Kidney epithelial cell (primary cell): ENCODE data around the gene BOD1L2. TPM values are rescaled to one million over a fixed set of nuclear protein-coding genes. Genes with fewer than 3 reads are reported as not detected.

ENCODE experiments used
- DNase-seq: peaks from one replicate; pipeline ENCODE4 v3.0.0-alpha.2; 2010; ENCODE audit warnings: low read depth
- H3K27me3 ChIP-seq: 2 replicates; pipeline ENCODE4 v1.6.0; 2011; ENCODE audit warnings: low read length; ENCODE audit not compliant: control insufficient read depth, insufficient read depth
- H3K36me3 ChIP-seq: 2 replicates; pipeline ENCODE4 v1.5.1; 2011; ENCODE audit warnings: low read length; ENCODE audit not compliant: control insufficient read depth, insufficient read depth
- H3K4me3 ChIP-seq: 2 replicates; pipeline ENCODE4 v1.5.1; 2011; ENCODE audit warnings: low read depth, mild to moderate bottlenecking, control low read depth, low read length
- total RNA-seq: library from RNA; depleted of rRNA; stranded (reverse); fragments of >200 nt; gene quantifications from 2 replicates; pipeline ENCODE4 v1.2.3, GENCODE V29; 2015
- TF ChIP-seq, protein P1 (sequence below): IDR thresholded peaks from 2 replicates; pipeline ENCODE4 v1.5.1; 2011; ENCODE audit warnings: mild to moderate bottlenecking, moderate library complexity, low read length, control low read depth, inconsistent platforms; ENCODE audit not compliant: insufficient read depth, poor library complexity, severe bottlenecking

BOD1L2 gene
- total RNA-seq, 1 donor from 2014 or later, result not detected

- no peaks in the 10 kb centered on the region for H3K36me3 ChIP-seq
- no peak overlapping the region for H3K4me3 ChIP-seq
- TF ChIP-seq, protein P1, sequence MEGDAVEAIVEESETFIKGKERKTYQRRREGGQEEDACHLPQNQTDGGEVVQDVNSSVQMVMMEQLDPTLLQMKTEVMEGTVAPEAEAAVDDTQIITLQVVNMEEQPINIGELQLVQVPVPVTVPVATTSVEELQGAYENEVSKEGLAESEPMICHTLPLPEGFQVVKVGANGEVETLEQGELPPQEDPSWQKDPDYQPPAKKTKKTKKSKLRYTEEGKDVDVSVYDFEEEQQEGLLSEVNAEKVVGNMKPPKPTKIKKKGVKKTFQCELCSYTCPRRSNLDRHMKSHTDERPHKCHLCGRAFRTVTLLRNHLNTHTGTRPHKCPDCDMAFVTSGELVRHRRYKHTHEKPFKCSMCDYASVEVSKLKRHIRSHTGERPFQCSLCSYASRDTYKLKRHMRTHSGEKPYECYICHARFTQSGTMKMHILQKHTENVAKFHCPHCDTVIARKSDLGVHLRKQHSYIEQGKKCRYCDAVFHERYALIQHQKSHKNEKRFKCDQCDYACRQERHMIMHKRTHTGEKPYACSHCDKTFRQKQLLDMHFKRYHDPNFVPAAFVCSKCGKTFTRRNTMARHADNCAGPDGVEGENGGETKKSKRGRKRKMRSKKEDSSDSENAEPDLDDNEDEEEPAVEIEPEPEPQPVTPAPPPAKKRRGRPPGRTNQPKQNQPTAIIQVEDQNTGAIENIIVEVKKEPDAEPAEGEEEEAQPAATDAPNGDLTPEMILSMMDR, result no peak
- peaks cover 7% of the 10 kb centered on the region for H3K27me3 ChIP-seq
- DNase-seq, result no peak
Measured at GRCh38 chr18:57150828-57151227, 3.9 kb downstream of the BOD1L2 start.

- no peak for DNase-seq
- H3K27me3 ChIP-seq, result peaks cover 5% of the 10 kb centered on the region
Measured at GRCh38 chr18:57154191-57154830, 7.4 kb downstream of the BOD1L2 start.

DNA sequence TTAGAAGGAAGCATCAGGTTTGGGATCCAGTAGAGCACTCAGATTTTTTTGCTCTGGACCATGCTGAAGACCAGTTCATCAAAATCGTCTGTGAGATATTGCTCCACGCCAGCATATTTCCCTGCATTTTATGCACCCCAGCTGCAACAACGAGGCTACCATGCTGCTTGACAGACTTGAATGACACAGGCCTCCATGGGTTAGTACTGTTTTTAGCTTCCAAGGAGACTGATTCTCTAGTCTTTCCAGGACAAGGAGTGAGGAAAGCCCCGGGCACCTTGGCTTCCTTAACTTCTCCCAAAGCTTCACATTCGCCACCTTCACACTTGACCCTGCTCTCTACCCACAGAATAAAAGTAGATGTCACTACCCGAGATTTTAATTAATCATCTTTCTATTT, 17.5 kb downstream of the BOD1L2 start:
- no peaks in the 10 kb centered on the region for H3K27me3 ChIP-seq
- H3K36me3 ChIP-seq, result no peaks in the 10 kb centered on the region
- DNase-seq, result no peak
- TF ChIP-seq, protein P1, result no peak
- no peak overlapping the region for H3K4me3 ChIP-seq

More at GRCh38 chr18:57154191-57154830, 7.4 kb downstream of the BOD1L2 start:
- Histone ChIP-seq H3K36me3 (no peaks in the 10 kb centered on the region), H3K4me3 (no peak overlapping the region)
- TF ChIP-seq, protein P1, result no peak

DNA sequence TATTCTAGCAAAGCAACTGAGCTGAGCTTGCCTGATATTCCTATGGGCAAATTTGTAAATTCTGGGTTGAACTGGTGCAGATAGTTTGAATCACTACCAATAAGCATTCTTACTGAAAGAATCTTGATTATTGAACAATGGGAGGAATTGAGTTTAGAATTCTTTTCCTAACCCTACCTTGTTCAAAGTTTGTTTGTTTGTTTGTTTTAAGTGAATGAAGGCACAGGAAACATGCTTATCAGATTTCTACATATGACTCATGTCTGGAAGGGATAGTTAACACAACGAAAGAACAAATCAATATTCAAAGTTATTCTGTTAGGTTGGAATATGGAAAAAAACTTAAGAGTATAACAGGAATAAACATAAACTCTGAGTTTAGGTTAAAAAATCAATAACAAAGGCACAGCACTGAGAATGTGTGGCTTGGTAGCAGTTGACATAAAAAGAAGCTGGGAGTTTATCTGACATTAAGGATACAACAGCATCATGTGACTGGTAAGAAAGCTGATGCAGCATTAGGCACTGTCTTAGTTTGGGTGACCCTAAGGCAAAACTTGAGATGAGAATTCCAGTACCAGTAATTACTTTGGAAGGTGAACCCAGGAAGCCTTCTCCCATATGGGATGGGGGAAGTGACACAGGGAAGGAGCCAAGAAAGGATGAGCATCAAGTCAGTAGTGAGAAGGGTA, 20.9 kb downstream of the BOD1L2 start:
- TF ChIP-seq, protein P1, result no peak
- H3K4me3 ChIP-seq, result no peak overlapping the region
- H3K27me3 ChIP-seq, result no peaks in the 10 kb centered on the region
- H3K36me3 ChIP-seq, result no peaks in the 10 kb centered on the region
- DNase-seq, result no peak

GRCh38 chr18:57171026-57171425, 24.1 kb downstream of the BOD1L2 start:
- TF ChIP-seq, protein P1, result no peak
- no peaks in the 10 kb centered on the region for H3K27me3 ChIP-seq
- no peak for DNase-seq
- H3K36me3 ChIP-seq, result no peaks in the 10 kb centered on the region
- H3K4me3 ChIP-seq, result no peak overlapping the region
